ENCODE measurements around the gene TIGIT.

DNA sequence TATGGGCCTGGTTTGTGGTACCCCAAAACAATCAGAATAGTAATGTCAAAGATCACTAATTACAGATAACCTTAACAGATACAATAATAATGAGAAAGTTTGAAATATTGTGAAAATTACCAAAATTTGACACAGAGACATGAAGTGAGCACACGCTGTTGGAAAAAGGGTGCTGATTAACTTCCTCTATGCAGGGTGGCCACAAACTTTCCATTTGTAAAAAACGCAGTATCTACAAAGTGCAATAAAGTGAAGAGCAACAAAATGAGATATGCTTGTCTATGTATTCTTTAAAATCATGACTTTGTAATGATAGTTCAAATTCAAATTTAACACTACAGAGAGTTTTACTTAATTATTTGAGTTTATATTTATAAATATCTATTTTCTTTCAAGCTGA lies 7.6 kb upstream of the TIGIT start:
- TF ChIP-seq YY1 (IDR thresholded peaks at IDR 0.05; ENCODE audit: insufficient read depth, insufficient read length) (no peak), ZNF274 (IDR thresholded peaks at IDR 0.05; ENCODE audit: low read depth, low read length) (no peak), SUZ12 (IDR thresholded peaks at IDR 0.05; ENCODE audit: extremely low read depth, insufficient read depth, insufficient read length) (no peak)
